ENCODE data around the gene LRMDA. TPM values are rescaled to one million over a fixed set of nuclear protein-coding genes. Genes with fewer than 3 reads are reported as not detected.

Gene LRMDA
- total RNA-seq, 1 experiment from 2014 or later: 4.8 TPM

GRCh38 chr10:76398043-76398710, 966.8 kb downstream of the LRMDA start:
- H3K27me3 ChIP-seq (ENCODE audit: insufficient read depth, low read length): no peaks in the 10 kb centered on the region
- H3K4me2 ChIP-seq (ENCODE audit: low read length): no peak overlapping the region
- no peaks in the 10 kb centered on the region for H3K79me2 ChIP-seq (ENCODE audit: insufficient read depth, low read length)
- H3K9me3 ChIP-seq (ENCODE audit: control insufficient read depth in 1 of 2, insufficient read depth in 1 of 2, low read depth in 1 of 2, low read length in 2 of 2): no peaks in the 10 kb centered on the region
- no peaks in the 10 kb centered on the region for H4K20me1 ChIP-seq (ENCODE audit: insufficient read depth)
- no peaks in the 10 kb centered on the region for H3K9me2 ChIP-seq (ENCODE audit: insufficient read depth)
- no peaks in the 10 kb centered on the region for H3K4me1 ChIP-seq (ENCODE audit: control insufficient read depth in 1 of 2, insufficient read depth in 2 of 2, low read length in 2 of 2)
- no peak for DNase-seq (ENCODE audit: low read depth, low spot score)
- no peak for TF ChIP-seq SIN3A (IDR thresholded peaks at IDR 0.05; ENCODE audit: low read depth)
- TF ChIP-seq POLR2A (IDR thresholded peaks at IDR 0.05; ENCODE audit: borderline replicate concordance, extremely low read depth, insufficient read depth, insufficient read length): no peak
- TF ChIP-seq ATF3 (IDR thresholded peaks at IDR 0.05): no peak
- TF ChIP-seq ZBTB33 (IDR thresholded peaks at IDR 0.05; ENCODE audit: extremely low read depth, insufficient replicate concordance, low read length): no peak
- TF ChIP-seq EZH2phosphoT487 (IDR thresholded peaks at IDR 0.05; ENCODE audit: borderline replicate concordance): no peak
- TF ChIP-seq JUND (IDR thresholded peaks at IDR 0.05): no peak
- no peak for TF ChIP-seq TCF7L2 (IDR thresholded peaks at IDR 0.05; ENCODE audit: borderline replicate concordance, extremely low read depth, insufficient read depth, insufficient read length)
- TF ChIP-seq EZH2 (IDR thresholded peaks at IDR 0.05): no peak
- TF ChIP-seq EGR1 (IDR thresholded peaks at IDR 0.05; ENCODE audit: low read depth): no peak
- TF ChIP-seq ZNF274 (IDR thresholded peaks at IDR 0.05; ENCODE audit: low read depth, low read length): no peak
- no peak for TF ChIP-seq YY1 (IDR thresholded peaks at IDR 0.05; ENCODE audit: extremely low read depth, insufficient replicate concordance, low read depth, low read length)
- no peak for TF ChIP-seq FOSL1 (IDR thresholded peaks at IDR 0.05; ENCODE audit: low read depth)
- no peak for TF ChIP-seq REST (IDR thresholded peaks at IDR 0.05; ENCODE audit: low read depth)
- TF ChIP-seq SP1 (IDR thresholded peaks at IDR 0.05; ENCODE audit: low read depth): no peak
- no peak for TF ChIP-seq RAD21 (IDR thresholded peaks at IDR 0.05; ENCODE audit: low read depth)
- TF ChIP-seq CBX3 (IDR thresholded peaks at IDR 0.05; ENCODE audit: low read depth): no peak
- TF ChIP-seq MAX (IDR thresholded peaks at IDR 0.05): no peak
- no peak for TF ChIP-seq ZFX (IDR thresholded peaks at IDR 0.05)
- no peak for TF ChIP-seq POLR2AphosphoS5 (IDR thresholded peaks at IDR 0.05; ENCODE audit: low read depth, low read length)
- H2AFZ ChIP-seq (ENCODE audit: low read depth, low read length, poor library complexity, severe bottlenecking): no peak overlapping the region
- no peak overlapping the region for H3K9ac ChIP-seq (ENCODE audit: low read length)
- ChIA-PET POLR2A (no interaction called here), CTCF (no interaction called here), RAD21 (ENCODE audit: low non-redundant PET in 1 of 2, low total read pairs in 2 of 2, uncharacterized antibody in 2 of 2, unreplicated experiment in 2 of 2) (no interaction called here)
- BruUV-seq (replicated peaks): no TSS peak
- ATAC-seq: no peak
- no peak overlapping the region for H3K4me3 ChIP-seq (replicated peaks in 1 of 2; ENCODE audit: low read depth in 1 of 2, low read length in 2 of 2)
- no peaks in the 10 kb centered on the region for H3K36me3 ChIP-seq (ENCODE audit: control insufficient read depth in 1 of 2, insufficient read depth in 2 of 2, low read length in 2 of 2)
- intact Hi-C loops (cut with micrococcal nuclease): no loop called here
- no peak overlapping the region for H3K27ac ChIP-seq (ENCODE audit: low read depth, low read length)

Measured in HCT116 (cell line).